Stimulated activated CD8-positive, alpha-beta memory T cell treated with anti-CD3 and anti-CD28 coated beads, Interleukin-4, amount 100 ng/mL, for 1 hour (primary cell): ENCODE data around the gene GPR35.

Experiments
- DNase-seq, 2 donors: peaks; one replicate each; pipeline ENCODE4 v3.0.0-alpha.2; 2020; ENCODE audit warnings: low read depth in 2 of 2, low spot score in 1 of 2

The GPR35 gene

GRCh38 chr2:240622531-240623235, 2.6 kb upstream of the GPR35 start:
- peak in 1 of 2 donors; percentile 30 for DNase-seq

DNA sequence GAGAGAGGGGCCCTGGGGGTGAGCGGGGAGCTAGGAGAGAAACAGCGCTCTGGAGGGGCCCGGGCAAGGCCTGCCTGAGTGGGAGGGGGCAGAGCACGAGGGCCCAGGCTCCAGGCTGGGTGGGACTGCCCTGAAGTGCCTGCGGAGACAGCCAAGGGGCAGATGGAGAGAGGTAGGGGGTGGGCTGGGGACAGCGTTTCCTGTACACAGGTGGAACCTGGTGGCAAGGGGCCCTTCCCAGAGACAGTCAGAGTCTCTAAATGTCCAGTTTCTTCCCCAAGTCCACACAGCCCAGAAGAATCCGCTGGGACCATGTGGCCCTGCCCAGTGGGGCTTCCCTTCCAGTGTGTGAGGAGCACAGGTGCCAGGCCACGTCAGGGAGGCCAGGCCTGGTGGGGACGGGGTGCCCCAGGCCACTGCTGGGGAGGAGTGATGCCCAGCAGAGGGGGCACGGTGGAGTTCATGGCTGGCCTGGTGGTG, 1.7 kb upstream of the GPR35 start:
- DNase-seq = no peak

GRCh38 chr2:240624011-240624949, 1.0 kb upstream of the GPR35 start:
- DNase-seq = no peak

DNA sequence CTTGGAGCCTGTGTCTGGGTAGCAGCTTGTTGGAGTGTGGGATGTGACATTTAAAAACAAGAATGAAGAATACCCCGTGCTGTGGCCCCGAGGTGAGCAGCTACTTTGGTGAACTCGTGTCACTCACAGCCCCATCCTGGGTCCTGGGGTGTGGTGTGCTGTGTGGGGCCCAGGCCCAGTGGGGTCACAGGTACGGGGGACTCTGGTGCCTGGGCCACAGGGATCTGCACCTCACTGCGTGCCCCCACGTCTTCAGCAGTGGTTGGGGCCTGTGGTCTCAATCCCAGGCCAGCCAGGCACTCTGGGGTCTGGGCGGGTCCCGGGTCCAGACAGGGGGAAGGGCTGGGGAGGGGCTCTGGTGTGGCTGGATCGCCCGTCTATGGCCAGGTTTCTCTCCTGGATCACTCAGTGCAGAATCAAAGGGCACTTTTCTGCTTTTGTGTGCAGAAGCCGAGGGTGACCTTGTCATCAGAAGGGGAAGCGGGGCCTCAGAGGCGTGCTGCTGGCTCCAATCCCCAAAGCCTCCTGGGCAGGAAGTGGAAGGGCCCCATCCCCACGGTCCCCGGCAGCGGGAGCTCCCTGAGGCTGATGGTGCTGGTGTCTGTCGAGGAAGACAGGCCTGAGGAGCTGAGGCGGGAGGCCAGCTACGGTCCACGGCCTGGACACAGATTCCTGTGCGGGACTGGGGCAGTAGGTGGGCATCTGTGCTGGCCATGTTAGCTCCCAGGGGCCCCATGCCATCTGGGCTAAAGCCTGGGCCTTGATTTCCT, 1.4 kb downstream of the GPR35 start:
- no peak for DNase-seq

DNA sequence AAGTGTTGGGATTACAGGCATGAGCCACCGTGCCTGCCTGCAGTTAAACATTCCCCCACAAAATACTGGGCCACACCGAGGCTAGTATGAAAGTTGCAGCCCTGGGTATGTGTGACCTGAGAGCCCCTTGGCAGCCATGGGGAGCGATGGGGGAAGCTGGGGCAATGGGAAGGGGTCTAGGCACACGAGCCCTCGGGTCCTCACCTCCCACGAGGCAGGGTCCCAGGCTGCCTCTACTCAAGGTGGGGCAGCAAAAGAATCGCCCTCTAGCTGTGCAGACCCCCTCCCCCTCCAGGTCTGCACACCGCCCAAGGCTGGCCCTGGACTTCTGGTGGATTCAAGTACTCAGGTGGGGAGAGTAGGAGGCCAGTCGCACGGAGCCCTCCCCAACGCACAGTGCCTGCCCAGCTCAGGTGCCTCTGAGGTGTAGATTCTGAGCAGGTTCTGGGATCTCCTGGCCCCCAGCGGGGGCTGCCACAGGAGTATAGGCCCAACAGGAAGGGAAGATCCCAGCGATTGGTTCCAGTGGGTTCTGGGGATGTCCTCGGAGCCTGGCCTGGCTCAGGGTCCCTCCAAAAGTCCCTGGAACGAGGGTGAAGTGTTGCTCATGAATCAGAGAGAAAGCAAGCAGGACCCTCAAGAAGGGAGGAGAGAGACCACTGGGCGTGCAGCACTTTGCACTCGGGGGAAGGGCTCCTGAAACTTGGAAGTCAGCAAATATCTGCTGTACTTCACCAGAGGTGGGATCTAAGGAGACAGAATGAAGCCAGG, 2.6 kb downstream of the GPR35 start:
- no peak for DNase-seq

DNA sequence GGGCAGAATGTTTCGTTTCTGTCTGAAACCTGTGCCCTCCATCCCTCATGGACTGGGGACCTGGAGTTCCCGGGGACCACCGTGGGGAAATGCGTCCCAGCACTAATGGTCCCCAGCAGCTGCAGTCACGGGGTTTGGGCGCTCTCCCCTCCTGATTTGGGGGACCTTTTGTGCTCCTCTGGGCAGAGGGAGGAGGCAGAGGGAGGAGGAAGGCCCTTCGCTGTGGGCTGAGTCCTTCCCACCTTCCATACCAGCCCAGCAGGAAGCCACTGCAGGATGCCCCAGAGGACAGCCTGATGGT, 3.2 kb downstream of the GPR35 start:
- DNase-seq = no peak

- DNase-seq = no peak
Measured at GRCh38 chr2:240628808-240629618, 3.7 kb downstream of the GPR35 start.

DNA sequence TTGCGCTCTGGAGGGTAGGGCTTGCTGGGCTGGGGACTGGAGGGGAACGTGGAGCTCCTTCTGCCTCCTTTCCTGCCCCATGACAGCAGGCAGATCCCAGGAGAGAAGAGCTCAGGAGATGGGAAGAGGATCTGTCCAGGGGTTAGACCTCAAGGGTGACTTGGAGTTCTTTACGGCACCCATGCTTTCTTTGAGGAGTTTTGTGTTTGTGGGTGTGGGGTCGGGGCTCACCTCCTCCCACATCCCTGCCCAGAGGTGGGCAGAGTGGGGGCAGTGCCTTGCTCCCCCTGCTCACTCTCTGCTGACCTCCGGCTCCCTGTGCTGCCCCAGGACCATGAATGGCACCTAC, 4.3 kb downstream of the GPR35 start:
- DNase-seq = no peak

DNA sequence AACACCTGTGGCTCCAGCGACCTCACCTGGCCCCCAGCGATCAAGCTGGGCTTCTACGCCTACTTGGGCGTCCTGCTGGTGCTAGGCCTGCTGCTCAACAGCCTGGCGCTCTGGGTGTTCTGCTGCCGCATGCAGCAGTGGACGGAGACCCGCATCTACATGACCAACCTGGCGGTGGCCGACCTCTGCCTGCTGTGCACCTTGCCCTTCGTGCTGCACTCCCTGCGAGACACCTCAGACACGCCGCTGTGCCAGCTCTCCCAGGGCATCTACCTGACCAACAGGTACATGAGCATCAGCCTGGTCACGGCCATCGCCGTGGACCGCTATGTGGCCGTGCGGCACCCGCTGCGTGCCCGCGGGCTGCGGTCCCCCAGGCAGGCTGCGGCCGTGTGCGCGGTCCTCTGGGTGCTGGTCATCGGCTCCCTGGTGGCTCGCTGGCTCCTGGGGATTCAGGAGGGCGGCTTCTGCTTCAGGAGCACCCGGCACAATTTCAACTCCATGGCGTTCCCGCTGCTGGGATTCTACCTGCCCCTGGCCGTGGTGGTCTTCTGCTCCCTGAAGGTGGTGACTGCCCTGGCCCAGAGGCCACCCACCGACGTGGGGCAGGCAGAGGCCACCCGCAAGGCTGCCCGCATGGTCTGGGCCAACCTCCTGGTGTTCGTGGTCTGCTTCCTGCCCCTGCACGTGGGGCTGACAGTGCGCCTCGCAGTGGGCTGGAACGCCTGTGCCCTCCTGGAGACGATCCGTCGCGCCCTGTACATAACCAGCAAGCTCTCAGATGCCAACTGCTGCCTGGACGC, 4.9 kb downstream of the GPR35 start:
- no peak for DNase-seq

DNA sequence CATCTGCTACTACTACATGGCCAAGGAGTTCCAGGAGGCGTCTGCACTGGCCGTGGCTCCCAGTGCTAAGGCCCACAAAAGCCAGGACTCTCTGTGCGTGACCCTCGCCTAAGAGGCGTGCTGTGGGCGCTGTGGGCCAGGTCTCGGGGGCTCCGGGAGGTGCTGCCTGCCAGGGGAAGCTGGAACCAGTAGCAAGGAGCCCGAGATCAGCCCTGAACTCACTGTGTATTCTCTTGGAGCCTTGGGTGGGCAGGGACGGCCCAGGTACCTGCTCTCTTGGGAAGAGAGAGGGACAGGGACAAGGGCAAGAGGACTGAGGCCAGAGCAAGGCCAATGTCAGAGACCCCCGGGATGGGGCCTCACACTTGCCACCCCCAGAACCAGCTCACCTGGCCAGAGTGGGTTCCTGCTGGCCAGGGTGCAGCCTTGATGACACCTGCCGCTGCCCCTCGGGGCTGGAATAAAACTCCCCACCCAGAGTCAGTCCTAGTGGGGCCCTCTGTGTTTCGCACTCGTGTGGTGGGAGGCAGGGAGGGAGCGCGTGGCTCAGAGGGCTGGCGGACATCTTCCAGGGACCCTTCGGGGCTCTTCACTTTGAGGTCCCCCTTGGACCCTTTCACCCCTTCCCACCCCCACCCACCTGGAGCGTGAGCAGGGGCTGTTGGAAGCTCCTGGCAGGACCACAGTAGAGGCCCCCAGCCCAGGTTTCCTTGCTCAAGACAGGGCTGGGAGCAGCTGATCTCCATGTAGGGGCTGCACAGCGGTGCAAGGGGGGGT, 5.7 kb downstream of the GPR35 start:
- no peak for DNase-seq

DNA sequence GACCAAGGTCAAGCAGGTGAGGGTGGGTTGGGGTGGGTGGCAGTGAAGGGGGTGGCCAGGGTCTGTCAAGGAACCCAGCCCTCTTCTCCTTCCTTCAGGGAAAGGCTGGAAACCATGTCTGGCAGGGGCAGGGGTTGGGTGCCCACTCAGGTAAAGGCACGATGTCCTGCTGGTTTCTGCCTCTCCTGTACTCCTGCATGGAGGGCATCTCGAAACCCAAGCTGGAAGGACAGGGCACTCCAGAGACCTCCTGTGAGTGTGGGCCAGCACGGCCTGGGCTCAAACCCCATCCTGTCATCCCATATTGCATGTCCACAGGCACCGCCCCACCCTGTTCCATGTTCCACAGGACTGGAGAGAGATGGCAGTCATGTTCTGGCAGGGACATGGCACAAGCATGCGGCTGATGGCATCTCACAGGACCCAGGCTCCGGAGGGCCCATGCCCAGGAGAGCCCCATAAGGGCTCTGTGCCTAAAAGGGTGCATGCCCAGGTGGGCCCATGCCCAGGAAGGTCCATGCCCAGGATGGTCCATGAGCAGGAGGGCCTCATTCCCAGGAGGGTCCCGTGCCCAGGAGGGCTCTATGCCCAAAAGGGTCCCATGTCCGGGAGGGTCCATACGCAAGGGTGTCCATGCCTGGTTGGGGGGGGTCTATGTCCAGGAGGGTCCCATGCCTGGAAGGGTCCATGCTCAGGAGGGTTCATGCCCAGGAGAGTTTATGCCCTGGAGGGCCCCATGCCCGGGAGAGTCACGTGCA, 6.4 kb downstream of the GPR35 start:
- no peak for DNase-seq

GRCh38 chr2:240632306-240632721, 7.0 kb downstream of the GPR35 start:
- no peak for DNase-seq

- DNase-seq = no peak
Measured at GRCh38 chr2:240635121-240635997, 10.1 kb downstream of the GPR35 start.

GRCh38 chr2:240635998-240636547, 10.8 kb downstream of the GPR35 start:
- no peak for DNase-seq

GRCh38 chr2:240636563-240637115, 11.4 kb downstream of the GPR35 start:
- no peak for DNase-seq
